GM19455 (cell line): ENCODE results near the gene CEBPE.

Experiments used
- ATAC-seq: cut with Tn5 transposase; IDR thresholded peaks from one replicate; pipeline ENCODE4 v1.9.1; 2021; ENCODE audit not compliant: unreplicated experiment

CEBPE gene

GRCh38 chr14:23085458-23085857, 33.6 kb downstream of the CEBPE start:
- no peak for ATAC-seq

- no peak for ATAC-seq
Observed at GRCh38 chr14:23080474-23080873, 38.6 kb downstream of the CEBPE start.

GRCh38 chr14:23079716-23080115, 39.3 kb downstream of the CEBPE start:
- no peak for ATAC-seq

GRCh38 chr14:23078692-23079116, 40.4 kb downstream of the CEBPE start:
- ATAC-seq, result no peak

GRCh38 chr14:23077962-23078361, 41.1 kb downstream of the CEBPE start:
- no peak for ATAC-seq

GRCh38 chr14:23076785-23077408, 42.2 kb downstream of the CEBPE start:
- ATAC-seq, result no peak

DNA sequence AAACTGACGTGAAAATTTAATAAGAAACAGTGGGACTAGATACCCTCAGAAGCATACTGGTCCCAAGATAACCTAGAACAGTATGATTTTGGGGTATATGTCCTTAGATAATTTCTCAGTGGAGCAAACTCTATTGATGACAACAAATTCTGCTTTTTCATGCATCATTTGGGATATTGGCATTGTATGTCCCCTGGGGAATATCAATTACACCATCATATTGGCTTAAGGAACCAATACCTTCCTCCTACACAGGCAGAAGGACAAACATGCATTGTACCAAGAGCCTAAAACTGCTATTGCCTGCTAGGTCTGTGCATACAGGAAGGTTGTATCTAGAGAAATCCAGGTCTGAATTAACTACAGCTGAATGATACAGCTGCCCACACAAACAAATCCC, 44.1 kb downstream of the CEBPE start:
- no peak for ATAC-seq

DNA sequence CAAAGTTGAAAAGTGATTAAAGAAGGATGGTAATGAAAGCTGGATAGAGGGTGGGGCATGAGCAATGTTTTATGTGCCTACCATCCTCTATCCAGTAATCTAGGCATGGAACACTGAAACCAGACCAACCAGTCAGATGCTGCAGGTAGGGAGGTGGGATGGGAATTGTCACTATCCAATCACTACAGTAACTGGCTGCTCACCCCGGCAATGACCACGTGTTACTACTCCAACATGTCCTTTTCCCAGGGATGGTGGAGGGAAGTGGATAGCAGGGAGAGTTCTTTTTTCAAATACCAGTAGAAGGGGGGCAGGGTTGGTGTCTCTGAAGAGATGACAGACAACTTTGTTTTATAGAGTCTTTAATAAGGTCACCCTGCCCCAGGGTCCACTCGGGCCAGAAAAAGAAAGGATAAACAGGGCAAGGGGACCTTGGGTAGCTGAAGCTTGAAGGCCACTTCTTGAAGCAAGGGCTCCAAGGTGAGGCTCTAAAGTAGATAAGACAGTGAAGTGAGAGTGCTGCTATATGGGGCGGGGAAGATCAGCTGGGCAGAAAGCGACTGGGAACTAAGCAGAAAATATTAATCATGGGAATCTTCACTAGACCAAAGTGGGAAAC, 47.0 kb downstream of the CEBPE start:
- ATAC-seq, result no peak

GRCh38 chr14:23071244-23071920, 47.7 kb downstream of the CEBPE start:
- peak; percentile 86 for ATAC-seq

DNA sequence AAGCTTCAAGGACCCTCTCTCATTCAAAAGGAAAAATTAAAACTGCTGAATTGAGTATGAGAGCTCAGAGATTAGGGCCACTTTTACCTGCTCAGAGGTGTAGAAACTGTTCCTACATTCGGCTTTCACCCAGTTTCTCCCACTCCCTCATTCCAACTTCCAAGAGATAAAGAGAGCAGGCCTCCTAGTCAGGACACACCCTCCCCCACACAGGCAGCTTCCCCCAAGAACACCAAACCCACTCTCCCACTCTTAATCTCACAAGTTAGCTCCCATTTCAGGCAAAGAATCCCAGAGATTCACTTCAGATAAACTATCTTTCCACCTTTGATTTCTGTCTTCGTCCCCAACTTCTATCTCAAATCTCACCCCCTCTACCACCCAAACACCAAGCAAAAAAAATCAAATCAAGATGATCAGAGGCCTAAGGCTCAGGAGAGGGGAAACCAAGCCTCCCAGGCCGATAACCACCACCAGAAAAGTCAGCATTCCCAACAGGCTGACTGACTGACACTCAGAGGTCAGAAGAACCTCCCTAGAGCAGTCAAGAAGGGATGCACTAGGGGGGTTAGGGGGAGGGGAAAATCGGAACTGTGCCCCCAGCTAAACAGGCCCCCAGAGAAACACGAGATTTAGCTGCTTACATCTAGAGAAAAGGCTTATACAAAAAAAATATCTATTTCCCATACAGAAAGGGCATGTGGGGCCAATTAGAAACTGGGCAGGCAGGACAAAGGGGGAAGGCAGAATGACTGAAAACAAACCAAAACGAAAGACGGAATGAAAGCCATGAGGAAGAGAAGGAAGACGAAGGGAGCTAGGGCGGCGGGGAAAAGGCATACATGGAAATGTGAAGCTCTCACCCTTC, 48.6 kb downstream of the CEBPE start:
- ATAC-seq, result no peak

GRCh38 chr14:23069413-23069806, 49.6 kb downstream of the CEBPE start:
- ATAC-seq, result no peak

GRCh38 chr14:23068789-23069412, 50.2 kb downstream of the CEBPE start:
- peak; percentile 62 for ATAC-seq

DNA sequence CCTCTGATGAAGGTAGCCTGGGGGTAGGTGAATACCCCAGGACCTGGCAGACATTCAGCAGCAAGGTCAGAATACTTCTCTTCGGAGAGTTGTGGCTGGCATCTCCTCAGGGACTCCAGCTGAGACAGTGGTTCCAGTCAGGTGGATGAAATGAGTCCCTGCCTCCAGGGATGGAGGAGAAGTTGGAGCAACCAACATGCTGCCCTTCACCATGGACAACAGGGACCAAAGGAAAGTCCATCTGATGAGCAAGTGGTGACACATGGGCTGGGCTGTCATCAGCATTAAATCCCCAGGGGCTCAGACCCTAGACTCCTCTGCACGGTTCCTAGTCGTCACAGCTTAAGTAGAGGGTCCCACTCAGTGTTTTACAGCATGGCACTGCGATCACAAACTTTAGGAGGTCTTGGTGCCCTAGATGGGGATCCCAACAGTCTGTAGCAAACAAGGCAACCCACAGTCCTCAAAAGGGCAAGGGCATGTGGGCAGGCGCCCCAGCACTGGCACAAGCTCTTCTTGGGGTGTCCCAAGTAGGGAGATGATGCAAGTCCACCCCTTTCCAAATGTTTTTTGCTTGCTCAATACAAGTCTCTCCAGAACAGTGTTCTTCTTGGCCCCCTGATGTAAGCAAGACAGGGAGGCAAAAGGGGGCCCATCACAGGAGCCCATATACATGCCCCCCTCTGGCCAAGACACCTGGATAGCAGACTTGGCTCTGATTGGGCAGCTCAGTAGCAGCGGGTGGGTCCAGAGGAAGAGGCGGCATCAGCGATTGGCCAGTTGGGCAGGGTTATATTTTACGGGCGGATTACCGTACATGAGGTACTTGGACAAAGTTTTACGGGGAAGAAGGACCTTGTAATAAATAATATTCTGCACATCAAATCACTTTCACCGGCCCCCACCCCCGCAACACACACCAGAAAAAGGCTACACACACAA, 50.9 kb downstream of the CEBPE start:
- ATAC-seq, result no peak
